ENCODE results near the gene DPP8. TPM values are rescaled to one million over a fixed set of nuclear protein-coding genes. Genes with fewer than 3 reads are reported as not detected.

DPP8 gene
- total RNA-seq, 1 experiment from 2014 or later, result 22.9 TPM

DNA sequence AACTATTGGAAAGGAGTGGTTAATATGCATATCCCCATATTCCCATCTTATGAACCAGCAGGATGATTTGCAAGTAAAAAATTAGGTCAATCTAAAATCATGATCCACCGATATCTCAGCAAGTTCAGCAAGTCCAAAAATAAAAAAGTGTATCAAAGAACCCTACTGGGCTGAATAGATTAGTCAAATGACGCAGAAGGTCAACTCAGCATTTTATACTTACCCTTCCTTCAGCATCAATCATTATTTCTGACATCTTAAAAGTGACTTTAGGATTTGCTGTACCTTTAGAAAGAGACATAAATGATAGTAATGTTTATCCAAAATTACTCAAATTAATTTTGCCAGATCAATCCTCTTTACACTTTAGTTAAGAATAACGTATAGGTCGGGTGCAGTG is 32.6 kb downstream of the DPP8 start:
- Histone ChIP-seq H3K36me3 (ENCODE audit: control insufficient read depth, insufficient read depth, low read length) (no peaks in the 10 kb centered on the region), H3K4me1 (no peaks in the 10 kb centered on the region), H3K4me3 (ENCODE audit: low read depth, low read length) (no peak overlapping the region), H3K9me3 (no peaks in the 10 kb centered on the region), H3K27me3 (replicated peaks; ENCODE audit: control insufficient read depth, insufficient read depth, low read length) (no peaks in the 10 kb centered on the region)
- ChIA-PET POLR2A (no interaction called here), CTCF (interaction anchor here (0.7 kb wide), 1 partner anchor 153 kb away, joined by 7 read pairs; no protein-coding TSS in a partner anchor)
- Mint-ChIP-seq H3K9me3 (ENCODE audit: unreplicated experiment) (no peaks in the 10 kb centered on the region), H3K27ac (ENCODE audit: unreplicated experiment) (no peak overlapping the region), H3K4me1 (ENCODE audit: low read depth, unreplicated experiment) (no peaks in the 10 kb centered on the region), H3K27me3 (ENCODE audit: insufficient read depth, unreplicated experiment) (no peaks in the 10 kb centered on the region), H3K36me3 (ENCODE audit: insufficient read depth, unreplicated experiment) (peaks cover 51% of the 10 kb centered on the region), H3K4me3 (ENCODE audit: unreplicated experiment) (no peak overlapping the region)
- no peak for DNase-seq
- BruUV-seq (replicated peaks), result no TSS peak
- no peak for TF ChIP-seq CTCF (IDR thresholded peaks at IDR 0.05; ENCODE audit: insufficient read depth in 1 of 2, low read depth in 1 of 2, low read length in 1 of 2, severe bottlenecking in 1 of 2, unreplicated experiment in 1 of 2)
- intact Hi-C loops (cut with micrococcal nuclease; ENCODE audit: unreplicated experiment), result no loop called here

DNA sequence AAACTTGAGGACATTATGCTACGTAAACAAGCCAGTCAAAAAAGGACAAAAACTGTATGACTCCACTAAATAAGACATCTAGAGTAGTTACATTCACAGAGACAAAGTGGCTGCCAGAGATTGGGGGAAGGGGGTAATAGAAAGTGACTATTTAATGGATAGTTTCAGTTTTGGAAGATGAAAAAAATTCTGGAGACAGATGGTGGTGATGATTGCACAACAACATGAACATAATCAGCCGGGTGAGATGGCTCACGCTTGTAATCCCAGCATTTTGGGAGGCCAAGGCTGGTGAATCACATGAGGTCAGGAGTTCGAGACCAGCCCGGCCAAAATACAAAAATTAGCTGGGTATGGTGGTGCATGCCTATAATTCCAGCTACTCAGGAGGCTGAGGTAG is 40.6 kb downstream of the DPP8 start:
- no peaks in the 10 kb centered on the region for H3K9me3 Mint-ChIP-seq (ENCODE audit: unreplicated experiment)
- H3K4me1 ChIP-seq, result no peaks in the 10 kb centered on the region
- H3K4me1 Mint-ChIP-seq (ENCODE audit: low read depth, unreplicated experiment), result no peaks in the 10 kb centered on the region
- TF ChIP-seq CTCF (IDR thresholded peaks at IDR 0.05; ENCODE audit: insufficient read depth in 1 of 2, low read depth in 1 of 2, low read length in 1 of 2, severe bottlenecking in 1 of 2, unreplicated experiment in 1 of 2), result no peak
- no peaks in the 10 kb centered on the region for H3K27me3 Mint-ChIP-seq (ENCODE audit: insufficient read depth, unreplicated experiment)
- H3K36me3 ChIP-seq (ENCODE audit: control insufficient read depth, insufficient read depth, low read length), result no peaks in the 10 kb centered on the region
- BruUV-seq (replicated peaks), result no TSS peak
- intact Hi-C loops (cut with micrococcal nuclease; ENCODE audit: unreplicated experiment), result no loop called here
- no peak for DNase-seq
- ChIA-PET POLR2A (no interaction called here), CTCF (no interaction called here)
- peaks cover 29% of the 10 kb centered on the region for H3K36me3 Mint-ChIP-seq (ENCODE audit: insufficient read depth, unreplicated experiment)
- H3K4me3 ChIP-seq (ENCODE audit: low read depth, low read length), result no peak overlapping the region
- H3K4me3 Mint-ChIP-seq (ENCODE audit: unreplicated experiment), result no peak overlapping the region
- no peak overlapping the region for H3K27ac Mint-ChIP-seq (ENCODE audit: unreplicated experiment)
- no peaks in the 10 kb centered on the region for H3K9me3 ChIP-seq
- H3K27me3 ChIP-seq (replicated peaks; ENCODE audit: control insufficient read depth, insufficient read depth, low read length), result no peaks in the 10 kb centered on the region

GRCh38 chr15:65470866-65471265 is 46.6 kb downstream of the DPP8 start:
- intact Hi-C loops (cut with micrococcal nuclease; ENCODE audit: unreplicated experiment), result no loop called here
- no peak overlapping the region for H3K27ac Mint-ChIP-seq (ENCODE audit: unreplicated experiment)
- Histone ChIP-seq H3K4me1 (no peaks in the 10 kb centered on the region), H3K4me3 (ENCODE audit: low read depth, low read length) (no peak overlapping the region), H3K27me3 (replicated peaks; ENCODE audit: control insufficient read depth, insufficient read depth, low read length) (no peaks in the 10 kb centered on the region), H3K9me3 (no peaks in the 10 kb centered on the region), H3K36me3 (ENCODE audit: control insufficient read depth, insufficient read depth, low read length) (no peaks in the 10 kb centered on the region)
- ChIA-PET POLR2A (no interaction called here), CTCF (no interaction called here)
- peaks cover 53% of the 10 kb centered on the region for H3K36me3 Mint-ChIP-seq (ENCODE audit: insufficient read depth, unreplicated experiment)
- TF ChIP-seq CTCF (IDR thresholded peaks at IDR 0.05; ENCODE audit: insufficient read depth in 1 of 2, low read depth in 1 of 2, low read length in 1 of 2, severe bottlenecking in 1 of 2, unreplicated experiment in 1 of 2), result no peak
- no TSS peak for BruUV-seq (replicated peaks)
- H3K4me3 Mint-ChIP-seq (ENCODE audit: unreplicated experiment), result no peak overlapping the region
- no peaks in the 10 kb centered on the region for H3K4me1 Mint-ChIP-seq (ENCODE audit: low read depth, unreplicated experiment)
- H3K27me3 Mint-ChIP-seq (ENCODE audit: insufficient read depth, unreplicated experiment), result no peaks in the 10 kb centered on the region
- no peaks in the 10 kb centered on the region for H3K9me3 Mint-ChIP-seq (ENCODE audit: unreplicated experiment)
- DNase-seq, result no peak
